A673 (cell line): ENCODE results near the gene PZP. TPM values are rescaled to one million over a fixed set of nuclear protein-coding genes. Genes with fewer than 3 reads are reported as not detected.
"Not testable (repeated sequence)": the region's sequence is repeated elsewhere in the genome, so short reads cannot be mapped to it uniquely, and the experiment has no call there.

Source experiments
- BruUV-seq: library from RNA; stranded (reverse); fragments of 400-500 nt; replicated peaks from 2 replicates; lab custom pipeline; 2021; lab: Mats Ljungman, UMichigan
- CTCF ChIA-PET: fragments of 300-600 bp; sonication (Branson Sonifier 250); formaldehyde crosslinking; loops from one replicate; lab custom pipeline; 2022; ENCODE audit warnings: antibody characterized with exemption; lab: Charles Lee
- POLR2A ChIA-PET: fragments of 300-600 bp; sonication (Branson Sonifier 250); formaldehyde crosslinking; loops from one replicate; lab custom pipeline; 2022; ENCODE audit warnings: antibody characterized with exemption; ENCODE audit not compliant: low non-redundant PET; lab: Charles Lee
- DNase-seq: peaks from one replicate; pipeline ENCODE4 v3.0.0-alpha.2; 2015; ENCODE audit warnings: low spot score
- H3K27ac ChIP-seq: fragments of 200-600 bp; sonication (generic); 2 replicates; pipeline ENCODE4 v1.5.1; 2016; ENCODE audit warnings: mixed run types, low read depth, mild to moderate bottlenecking, mixed read lengths, antibody characterized with exemption, low read length; ENCODE audit not compliant: poor library complexity, severe bottlenecking
- H3K27me3 ChIP-seq: fragments of 200-600 bp; sonication (generic); replicated peaks from 2 replicates; pipeline ENCODE4 v1.6.1; 2017; ENCODE audit warnings: mixed run types, low read depth, mild to moderate bottlenecking, mixed read lengths, antibody characterized with exemption, low read length; ENCODE audit not compliant: insufficient read depth, poor library complexity
- H3K36me3 ChIP-seq: fragments of 200-600 bp; sonication (generic); 2 replicates; pipeline ENCODE4 v1.6.1; 2016; ENCODE audit warnings: mixed run types, mild to moderate bottlenecking, mixed read lengths, antibody characterized with exemption, low read length; ENCODE audit not compliant: insufficient read depth, poor library complexity, severe bottlenecking
- H3K4me1 ChIP-seq: fragments of 200-600 bp; sonication (generic); 2 replicates; pipeline ENCODE4 v1.6.1; 2017; ENCODE audit warnings: mixed run types, mild to moderate bottlenecking, mixed read lengths, antibody characterized with exemption, low read length; ENCODE audit not compliant: insufficient read depth, poor library complexity, severe bottlenecking
- H3K4me3 ChIP-seq: fragments of 200-600 bp; sonication (generic); 2 replicates; pipeline ENCODE4 v1.5.1; 2016; ENCODE audit warnings: low read depth, mixed run types, mild to moderate bottlenecking, mixed read lengths, low read length; ENCODE audit not compliant: poor library complexity, severe bottlenecking
- H3K9me3 ChIP-seq: fragments of 200-600 bp; sonication (generic); 2 replicates; pipeline ENCODE4 v1.6.1; 2016; ENCODE audit warnings: mixed run types, low read depth, mild to moderate bottlenecking, mixed read lengths, antibody characterized with exemption, low read length; ENCODE audit not compliant: poor library complexity, severe bottlenecking
- CTCF ChIP-seq: fragments of 300-800, 200-600 bp; sonication (generic); conservative IDR thresholded peaks from 2 replicates; pipeline ENCODE4 v1.5.1; 2017; ENCODE audit warnings: low read depth, mild to moderate bottlenecking, antibody characterized with exemption, low read length, moderate library complexity, mixed read lengths
- EZH2 ChIP-seq: fragments of 200-600 bp; sonication (generic); IDR thresholded peaks from 2 replicates; pipeline ENCODE4 v1.6.1; 2017; ENCODE audit warnings: borderline replicate concordance, low read depth, mild to moderate bottlenecking, mixed read lengths, antibody characterized with exemption, low read length; ENCODE audit not compliant: poor library complexity, severe bottlenecking
- intact Hi-C: fragments of 100-400 bp; cut with micrococcal nuclease; formaldehyde crosslinking; loops from one replicate; pipeline ENCODE4 v1.10.0; 2022; ENCODE audit not compliant: unreplicated experiment
- total RNA-seq: library from RNA; stranded (reverse); gene quantifications from 2 replicates; pipeline ENCODE4 v1.2.3, GENCODE V29; 2021

The PZP gene
- total RNA-seq, 1 experiment from 2014 or later = not detected

GRCh38 chr12:9143929-9144729 lies 64.1 kb downstream of the PZP start:
- Histone ChIP-seq H3K27me3 (no peaks in the 10 kb centered on the region), H3K4me3 (no peak overlapping the region), H3K9me3 (peaks cover 8% of the 10 kb centered on the region), H3K27ac (no peak overlapping the region), H3K36me3 (no peaks in the 10 kb centered on the region), H3K4me1 (no peaks in the 10 kb centered on the region)
- CTCF ChIA-PET = no interaction called here
- TF ChIP-seq EZH2 (no peak), CTCF (no peak)
- no TSS peak for BruUV-seq
- DNase-seq = no peak
- intact Hi-C loops = no loop called here
- POLR2A ChIA-PET = no interaction called here

DNA sequence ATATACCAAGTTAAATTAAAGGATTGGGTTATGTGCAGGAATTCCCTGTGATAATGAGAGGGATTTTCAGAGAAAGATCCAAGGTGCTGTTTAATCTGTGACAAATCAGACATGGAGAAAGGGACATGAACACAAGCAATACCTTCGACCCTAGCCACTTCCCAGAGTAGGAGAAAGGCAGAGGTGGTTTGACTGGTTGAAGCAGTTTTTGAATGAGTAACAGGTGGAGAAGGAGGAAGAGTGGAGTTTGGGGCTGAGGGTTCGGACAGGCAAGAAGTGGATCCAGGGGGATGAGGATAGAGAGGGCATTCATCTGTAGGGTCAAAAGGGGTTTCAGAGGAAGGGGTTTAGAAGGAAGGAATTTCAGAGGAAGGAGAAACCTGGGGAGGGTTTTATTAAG lies 65.1 kb downstream of the PZP start:
- no peaks in the 10 kb centered on the region for H3K27me3 ChIP-seq
- no TSS peak for BruUV-seq
- POLR2A ChIA-PET = no interaction called here
- H3K4me3 ChIP-seq = no peak overlapping the region
- H3K9me3 ChIP-seq = peaks cover 8% of the 10 kb centered on the region
- H3K4me1 ChIP-seq = no peaks in the 10 kb centered on the region
- H3K27ac ChIP-seq = no peak overlapping the region
- H3K36me3 ChIP-seq = no peaks in the 10 kb centered on the region
- CTCF ChIA-PET = no interaction called here
- no peak for DNase-seq
- intact Hi-C loops = no loop called here
- no peak for TF ChIP-seq EZH2
- no peak for TF ChIP-seq CTCF

GRCh38 chr12:9139588-9140290 lies 68.5 kb downstream of the PZP start:
- BruUV-seq, intact Hi-C loops, H3K9me3 ChIP-seq, H3K36me3 ChIP-seq, CTCF ChIA-PET, H3K27me3 ChIP-seq, DNase-seq, POLR2A ChIA-PET, H3K27ac ChIP-seq, H3K4me3 ChIP-seq, H3K4me1 ChIP-seq: not testable (repeated sequence)
